AG08396 (cell line): ENCODE data around the gene PXK.
"Not testable (repeated sequence)": the region's sequence is repeated elsewhere in the genome, so short reads cannot be mapped to it uniquely, and the experiment has no call there.

Source experiments
- DNase-seq: peaks from one replicate; pipeline ENCODE4 v3.0.0; 2012; ENCODE audit warnings: low spot score, mixed read lengths

The PXK gene

GRCh38 chr3:58323529-58324390 lies 8.9 kb upstream of the PXK start:
- DNase-seq, result no peak

GRCh38 chr3:58324391-58325390 lies 8.0 kb upstream of the PXK start:
- no peak for DNase-seq

- no peak for DNase-seq
Measured at GRCh38 chr3:58325525-58325992, 7.1 kb upstream of the PXK start.

- DNase-seq, result no peak
Measured at GRCh38 chr3:58326267-58326900, 6.3 kb upstream of the PXK start.

GRCh38 chr3:58329150-58329921 lies 3.4 kb upstream of the PXK start:
- no peak for DNase-seq

- DNase-seq, result no peak
Measured at GRCh38 chr3:58329922-58330413, 2.7 kb upstream of the PXK start.

GRCh38 chr3:58331593-58332152 lies 1.0 kb upstream of the PXK start:
- no peak for DNase-seq

- DNase-seq, result peak; percentile 22
Measured at GRCh38 chr3:58333206-58334012, 717 bp downstream of the PXK start.

- no peak for DNase-seq
Measured at GRCh38 chr3:58334013-58334321, 1.3 kb downstream of the PXK start.

- no peak for DNase-seq
Measured at GRCh38 chr3:58334506-58334884, 1.8 kb downstream of the PXK start.

- DNase-seq, result no peak
Measured at GRCh38 chr3:58335652-58335947, 2.9 kb downstream of the PXK start.

- DNase-seq, result peak; percentile 63
Measured at GRCh38 chr3:58336135-58336882, 3.6 kb downstream of the PXK start.

- no peak for DNase-seq
Measured at GRCh38 chr3:58337190-58337589, 4.5 kb downstream of the PXK start.

- not testable (repeated sequence) for DNase-seq
Measured at GRCh38 chr3:58339146-58339545, 6.5 kb downstream of the PXK start.

- DNase-seq, result no peak
Measured at GRCh38 chr3:58340594-58341244, 8.0 kb downstream of the PXK start.

GRCh38 chr3:58341376-58341775 lies 8.7 kb downstream of the PXK start:
- DNase-seq, result no peak

GRCh38 chr3:58342676-58343075 lies 10.0 kb downstream of the PXK start:
- no peak for DNase-seq

GRCh38 chr3:58345457-58345856 lies 12.8 kb downstream of the PXK start:
- no peak for DNase-seq

GRCh38 chr3:58346368-58346767 lies 13.7 kb downstream of the PXK start:
- DNase-seq, result no peak
